Stimulated activated CD8-positive, alpha-beta memory T cell treated with anti-CD3 and anti-CD28 coated beads, Interleukin-15, amount 100 ng/mL, for 1 hour (primary cell): ENCODE results near the gene OSBPL6.

ENCODE experiments used
- DNase-seq: peaks from one replicate; pipeline ENCODE4 v3.0.0-alpha.2; 2020; ENCODE audit warnings: low read depth

Gene OSBPL6

DNA sequence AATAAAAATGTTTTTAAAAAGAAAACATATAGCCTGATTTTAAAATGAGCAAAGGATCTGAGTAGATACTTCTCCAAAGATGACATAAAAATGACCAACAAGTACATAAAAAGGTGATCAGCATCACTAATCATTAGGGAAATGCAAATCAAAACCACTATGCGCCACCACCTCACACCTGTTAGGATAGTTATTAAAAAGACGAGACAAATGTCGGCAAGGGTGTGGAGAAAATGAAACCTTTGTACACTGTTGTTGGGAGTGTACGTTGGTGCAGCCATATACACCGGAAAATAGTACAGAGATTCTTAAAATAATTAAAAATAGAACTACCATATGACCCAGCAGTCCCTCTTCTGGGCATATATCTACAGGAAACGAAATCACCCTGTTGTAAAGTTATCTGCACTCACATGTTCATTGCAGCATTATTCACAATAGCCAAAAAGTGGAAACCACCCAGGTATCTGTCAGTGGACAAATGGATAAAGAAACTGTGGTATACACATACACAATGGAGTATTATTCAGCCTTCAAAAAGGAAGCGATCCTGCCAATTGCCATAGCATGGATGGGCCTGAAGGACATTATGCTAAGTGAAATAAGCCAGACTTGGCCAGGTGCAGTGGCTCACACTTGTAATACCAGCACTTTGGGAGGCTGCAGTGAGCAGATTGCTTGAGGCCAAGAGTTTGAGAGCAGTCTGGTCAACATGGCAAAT is 165.0 kb downstream of the OSBPL6 start:
- no peak for DNase-seq

DNA sequence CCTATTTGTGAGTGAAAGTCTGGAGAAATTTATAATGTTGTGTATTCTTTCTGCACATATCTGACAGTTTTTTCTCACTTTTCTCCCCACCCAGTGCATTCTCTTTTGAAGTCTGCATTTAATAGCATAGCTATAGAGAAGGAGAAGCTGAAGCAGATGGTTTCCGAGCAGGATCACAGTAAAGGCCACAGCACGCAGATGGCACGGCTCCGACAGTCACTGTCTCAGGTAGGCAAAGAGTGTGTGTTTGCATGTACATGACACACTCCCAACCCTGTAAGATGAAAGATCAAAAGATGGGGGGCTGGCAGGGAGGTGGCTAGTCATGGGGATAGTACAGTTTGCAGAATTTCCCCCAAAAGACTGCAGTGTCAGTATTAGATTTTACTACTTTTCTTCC is 167.3 kb downstream of the OSBPL6 start:
- DNase-seq = no peak

DNA sequence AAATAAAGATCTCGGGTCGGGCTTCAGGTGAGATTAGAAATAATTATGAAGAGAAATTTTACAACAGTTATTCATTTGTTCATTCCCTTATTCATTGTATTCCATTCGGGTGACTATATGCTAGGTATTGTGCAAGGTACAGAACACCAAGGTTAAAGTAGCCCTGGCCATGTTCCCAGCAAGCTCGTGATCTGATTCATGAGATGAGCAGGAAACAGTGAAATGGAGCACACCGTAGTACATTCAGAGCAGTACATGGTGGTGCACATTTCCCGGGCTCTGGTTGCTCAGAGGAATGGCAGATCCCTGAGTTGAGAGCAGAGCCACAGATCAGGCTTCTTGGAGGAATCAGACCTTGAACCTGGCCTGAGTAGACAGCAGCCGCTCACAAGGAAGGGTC is 168.9 kb downstream of the OSBPL6 start:
- DNase-seq = no peak

GRCh38 chr2:178365116-178365515 is 170.8 kb downstream of the OSBPL6 start:
- no peak for DNase-seq

GRCh38 chr2:178366412-178366811 is 172.1 kb downstream of the OSBPL6 start:
- DNase-seq = no peak

DNA sequence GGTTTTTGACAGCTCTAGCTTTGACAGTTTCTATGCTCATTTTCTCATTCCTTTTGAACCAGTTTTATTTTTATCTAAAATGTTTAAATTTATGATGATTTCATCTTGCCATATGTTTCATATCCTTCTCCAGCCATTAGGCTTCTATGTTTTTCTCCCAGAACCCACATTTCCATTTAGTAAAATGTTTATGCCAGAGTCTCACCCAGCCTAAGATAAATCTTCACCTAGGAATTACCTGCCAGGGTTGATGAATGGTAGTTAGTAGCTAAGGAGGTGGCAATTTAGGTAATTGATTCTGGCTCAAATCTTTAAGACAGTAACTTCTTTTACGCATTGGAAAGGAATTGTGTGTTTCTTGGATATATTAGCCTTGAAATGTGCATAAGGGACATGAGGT is 173.0 kb downstream of the OSBPL6 start:
- no peak for DNase-seq

DNA sequence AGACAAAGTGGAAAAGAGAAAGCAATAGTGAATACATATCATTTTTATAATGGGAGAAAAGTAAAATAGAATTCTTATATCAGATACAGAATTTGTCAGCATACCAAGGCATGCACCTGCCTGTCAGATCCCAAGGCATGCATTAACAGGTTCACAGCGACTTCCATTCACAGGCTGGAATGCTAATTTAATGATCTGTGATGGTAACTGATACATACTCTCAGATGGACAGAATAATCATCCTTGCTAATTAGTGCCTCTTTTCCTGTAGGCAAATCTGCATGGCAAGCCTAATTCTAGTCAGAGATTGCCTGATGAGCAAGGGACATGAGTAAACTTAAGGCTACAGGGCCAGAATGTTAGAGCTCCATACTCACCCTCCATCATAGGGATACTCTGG is 180.6 kb downstream of the OSBPL6 start:
- no peak for DNase-seq

DNA sequence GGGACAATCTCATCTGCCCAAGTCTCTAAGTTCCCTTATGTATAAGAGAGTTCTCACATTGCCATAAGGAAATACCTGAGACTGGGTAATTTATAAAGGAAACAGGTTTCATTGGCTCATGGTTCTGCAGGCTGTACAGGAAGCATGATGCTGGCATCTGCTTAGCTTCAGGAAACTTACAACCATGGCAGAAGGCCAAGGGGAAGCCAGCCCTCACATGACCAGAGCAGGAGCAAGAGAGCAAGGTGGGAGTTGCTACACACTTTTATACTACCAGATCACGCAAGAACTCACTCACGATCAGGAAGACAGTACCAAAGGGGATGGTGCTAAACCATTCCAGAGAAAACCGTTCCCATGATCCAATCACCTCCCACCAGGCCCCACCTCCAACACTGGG is 182.7 kb downstream of the OSBPL6 start:
- DNase-seq = no peak

DNA sequence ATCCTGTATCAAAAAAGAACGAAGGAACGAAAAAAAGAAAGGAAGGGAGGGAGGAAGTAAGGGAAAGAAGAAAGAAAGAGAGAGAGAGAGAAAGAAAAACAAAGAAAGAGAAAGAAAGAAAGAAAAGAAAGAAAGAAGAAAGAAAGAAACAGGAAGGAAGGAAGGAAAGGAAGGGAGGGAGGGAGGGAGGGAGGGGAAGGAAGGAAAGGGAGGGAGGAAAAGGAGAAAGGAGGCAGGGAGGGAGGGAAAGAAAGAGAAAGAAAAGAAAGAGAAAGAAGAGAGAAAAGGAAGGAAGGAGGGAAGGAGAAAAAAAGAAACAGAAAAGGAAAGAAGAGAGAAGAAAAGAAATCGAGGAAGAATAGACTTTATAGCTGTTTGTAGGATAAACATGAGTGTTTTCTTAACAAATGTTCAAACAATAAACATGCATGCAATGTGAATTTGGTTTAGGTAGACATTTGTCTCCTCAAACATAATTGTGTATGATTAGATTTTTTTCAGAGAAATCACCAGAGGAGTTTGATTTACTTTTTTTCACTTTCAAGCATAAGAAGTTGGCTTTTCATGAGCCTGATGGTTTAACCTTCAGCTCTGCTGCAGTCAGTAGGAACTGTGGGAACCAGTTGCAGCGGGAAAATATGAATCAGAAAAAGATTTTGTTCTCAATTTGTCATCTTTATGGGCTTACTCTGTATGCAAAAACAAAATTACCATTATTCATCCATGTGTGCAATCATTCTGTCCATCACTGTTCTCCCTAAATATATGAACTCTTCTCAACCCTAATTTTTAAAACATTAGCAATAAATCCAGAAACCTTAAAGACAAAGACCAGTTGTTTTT is 185.1 kb downstream of the OSBPL6 start:
- DNase-seq = no peak

GRCh38 chr2:178380763-178381162 is 186.5 kb downstream of the OSBPL6 start:
- DNase-seq = no peak

DNA sequence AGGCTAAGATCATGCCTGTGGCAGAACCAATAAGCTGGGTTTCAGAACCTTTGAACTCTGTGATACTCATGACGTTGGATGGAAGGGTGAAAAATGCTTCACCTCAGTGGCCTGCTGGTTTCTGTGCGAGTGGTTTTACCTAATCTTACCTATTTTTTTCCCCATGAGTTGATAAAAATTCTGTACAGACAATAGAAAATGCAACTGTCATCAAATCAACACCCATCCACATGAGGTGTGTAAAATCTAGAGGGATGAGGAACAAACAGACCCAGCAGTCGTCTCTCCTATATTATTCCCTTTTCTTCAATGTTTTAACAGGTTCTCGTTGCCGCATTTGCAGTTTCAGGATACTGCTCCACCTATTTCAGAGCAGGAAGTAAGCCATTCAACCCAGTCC is 189.4 kb downstream of the OSBPL6 start:
- DNase-seq = no peak

- DNase-seq = no peak
Observed at GRCh38 chr2:178385595-178386148, 191.4 kb downstream of the OSBPL6 start.

GRCh38 chr2:178386986-178387597 is 192.8 kb downstream of the OSBPL6 start:
- no peak for DNase-seq

- DNase-seq = no peak
Observed at GRCh38 chr2:178388287-178388686, 194.0 kb downstream of the OSBPL6 start.

DNA sequence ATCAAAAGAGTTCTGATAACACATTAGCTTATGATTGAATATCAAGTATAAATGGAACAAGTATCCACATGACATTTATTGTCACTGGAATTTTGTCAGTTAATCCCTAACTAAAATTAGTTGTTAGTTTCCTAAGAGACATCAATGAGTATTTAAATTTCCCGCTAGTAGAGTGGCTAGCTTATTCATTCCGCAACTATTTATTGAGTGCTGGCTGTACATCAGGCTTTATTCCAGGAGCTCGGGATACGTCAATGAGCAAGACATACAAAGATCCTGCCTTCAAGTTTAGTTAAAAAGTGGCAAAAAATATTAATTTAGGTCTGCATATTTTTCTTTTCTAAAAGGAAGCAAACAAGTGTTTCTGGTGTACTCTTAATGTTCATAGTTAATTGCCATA is 197.4 kb downstream of the OSBPL6 start:
- DNase-seq = no peak

DNA sequence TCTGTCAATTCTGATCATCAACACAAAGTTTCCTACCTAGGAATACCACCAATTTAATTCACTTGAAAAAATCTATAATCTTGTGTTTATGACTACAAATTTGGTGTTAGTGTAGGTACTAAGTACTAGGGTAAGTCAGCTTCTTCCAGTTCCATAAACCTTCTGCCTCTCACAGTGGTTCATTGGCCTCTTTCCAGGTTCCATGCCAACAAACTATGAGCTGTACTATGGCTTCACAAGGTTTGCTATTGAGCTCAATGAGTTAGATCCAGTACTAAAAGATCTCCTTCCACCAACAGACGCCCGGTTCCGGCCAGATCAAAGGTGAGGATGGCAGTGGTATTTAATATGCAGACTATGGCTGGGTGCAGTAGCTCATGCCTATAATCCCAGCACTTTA is 197.9 kb downstream of the OSBPL6 start:
- no peak for DNase-seq

DNA sequence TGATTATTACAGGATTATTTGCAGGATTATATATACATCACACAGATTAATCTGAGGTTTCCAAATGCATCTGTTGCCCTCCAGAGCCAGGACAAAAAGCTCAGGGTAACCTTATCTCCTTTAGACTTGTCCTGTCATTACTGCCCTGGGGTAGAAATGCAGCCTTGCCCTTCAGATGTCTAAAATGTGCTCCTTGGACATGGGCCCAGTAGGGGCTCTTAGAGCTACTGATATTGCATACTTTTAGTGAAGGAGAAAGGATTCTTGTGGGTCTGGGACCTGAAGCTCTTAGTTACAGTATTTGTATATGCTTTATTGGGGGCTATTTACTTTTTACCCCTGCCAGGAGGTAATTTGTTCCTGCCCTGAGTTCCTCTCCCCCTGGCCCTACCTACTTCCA is 200.5 kb downstream of the OSBPL6 start:
- DNase-seq = no peak

- DNase-seq = no peak
Observed at GRCh38 chr2:178395295-178395694, 201.0 kb downstream of the OSBPL6 start.

GRCh38 chr2:178395941-178396570 is 201.7 kb downstream of the OSBPL6 start:
- DNase-seq = no peak

DNA sequence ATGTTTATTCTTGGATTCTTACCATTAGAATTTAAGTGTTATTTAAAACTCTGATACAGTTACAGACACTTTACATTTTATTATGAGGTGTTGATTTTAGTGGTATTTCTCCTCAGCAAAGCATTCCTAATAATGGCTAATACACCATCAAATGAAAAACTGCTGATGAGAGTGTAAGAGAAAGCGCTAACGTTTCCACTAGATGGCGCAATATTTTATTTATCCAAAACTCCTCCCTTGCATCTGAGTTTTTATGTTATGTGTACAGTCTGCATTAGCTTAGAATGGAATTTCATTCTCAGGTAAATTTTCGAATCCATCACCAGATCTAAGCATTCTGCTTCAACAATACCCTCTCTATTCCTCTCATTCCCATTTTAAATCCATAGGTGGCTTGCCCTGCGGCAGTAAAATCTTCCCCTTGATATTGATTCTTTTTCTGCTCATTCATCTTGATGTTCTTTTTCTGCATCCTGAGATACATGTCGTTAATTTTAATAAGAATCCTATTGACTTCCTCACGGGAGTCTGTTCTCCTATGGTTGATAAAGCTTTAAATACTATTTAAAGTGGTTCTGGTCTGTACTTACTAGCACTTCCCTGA is 202.8 kb downstream of the OSBPL6 start:
- no peak for DNase-seq

- no peak for DNase-seq
Observed at GRCh38 chr2:178401994-178402437, 207.7 kb downstream of the OSBPL6 start.
